Measurements from ENCODE around the gene CFAP20.

CFAP20 gene

DNA sequence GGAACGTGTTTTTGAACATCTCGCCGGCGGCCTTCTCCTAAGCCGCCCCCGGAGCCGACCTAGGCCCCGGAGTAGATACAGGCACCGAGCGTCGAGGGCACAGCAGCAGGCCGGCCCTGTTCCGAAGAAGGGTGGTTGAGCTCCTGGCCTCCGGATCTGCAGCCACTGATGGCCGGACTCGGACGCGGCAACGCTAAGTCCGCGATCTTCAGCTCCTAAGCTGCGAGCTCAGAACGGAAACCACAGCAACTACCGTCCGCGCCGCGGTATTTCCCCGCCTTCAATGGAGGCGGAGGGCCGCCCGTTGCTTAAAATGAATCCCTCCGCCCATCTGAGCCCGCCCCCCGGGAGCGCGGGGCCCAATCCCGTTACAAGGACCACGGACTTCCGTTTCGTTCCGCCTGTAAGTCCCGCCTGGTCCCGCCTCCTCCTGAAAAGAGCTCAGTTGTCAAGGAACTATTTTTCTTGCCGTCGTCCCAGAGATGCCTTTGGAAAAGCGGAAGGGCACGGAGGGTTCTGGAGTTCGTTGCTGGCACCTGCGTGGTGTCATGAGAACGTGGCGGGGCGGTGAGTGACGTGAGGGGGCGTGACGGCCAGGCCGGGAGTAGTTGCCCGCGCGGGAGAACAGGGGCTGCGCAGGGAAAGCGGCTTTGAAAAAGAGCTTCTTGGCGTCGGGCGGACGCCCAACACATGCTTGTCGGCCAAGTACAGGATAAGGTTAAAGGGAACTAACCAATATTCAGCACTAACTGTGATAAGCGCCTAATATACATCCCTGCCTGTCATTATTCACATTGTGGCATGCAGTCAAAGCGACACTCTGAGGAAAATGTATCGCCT, at the start of gene CFAP20:
Gene CFAP20, minus strand, starts transcription at position 285 of the 840 bp plus-strand sequence. Its CDS starts 266 bp downstream, at position 19.
- DNase-seq (ENCODE audit: extremely low spot score) = peak; percentile 90
- TF ChIP-seq L3MBTL2 (conservative IDR thresholded peaks at IDR 0.05) (peak; percentile 98), CTBP1 (IDR thresholded peaks at IDR 0.05; ENCODE audit: borderline replicate concordance) (peak; percentile 75; the same call in 1 of the 2 replicates), ARNT (IDR thresholded peaks at IDR 0.05) (no peak), SP1 (IDR thresholded peaks at IDR 0.05) (peak; percentile 82), PKNOX1 (IDR thresholded peaks at IDR 0.05) (peak; percentile 98), HDGF (IDR thresholded peaks at IDR 0.05; ENCODE audit: borderline replicate concordance) (no peak), ELF4 (IDR thresholded peaks at IDR 0.05) (peak; percentile 62)
- CTCF ChIA-PET = interaction anchor here (0.6 to 2.4 kb wide), 4 partner anchors 8 to 239 kb away, joined by 3 to 7 read pairs (median 4); no protein-coding TSS in a partner anchor
- POLR2A ChIA-PET = interaction anchor here (0.7 to 3.5 kb wide), 33 partner anchors 9 to 511 kb away, joined by 3 to 24 read pairs (median 3); partner anchors contain the start of genes KATNB1 and MMP15

DNA sequence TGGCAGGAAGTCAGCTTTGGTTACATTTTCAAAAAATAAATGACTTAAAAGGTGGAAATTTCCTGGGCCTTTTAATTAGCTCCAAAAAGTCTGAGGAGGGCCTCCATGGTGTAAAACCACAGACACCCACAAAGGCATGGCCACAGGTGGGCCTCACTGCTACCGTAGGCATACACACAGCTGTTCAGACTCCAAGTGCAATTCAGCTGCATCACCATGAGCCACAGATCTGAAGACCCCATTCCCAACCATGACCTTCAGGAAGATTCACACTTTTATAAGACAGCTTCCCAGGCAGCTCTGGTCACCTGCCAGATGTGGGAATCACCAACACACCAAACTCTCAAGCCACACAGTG, 48.2 kb upstream of the CFAP20 start:
- TF ChIP-seq FOXM1 (IDR thresholded peaks at IDR 0.05; ENCODE audit: borderline replicate concordance) = no peak
- TF ChIP-seq FOXA1 (IDR thresholded peaks at IDR 0.05) = no peak
- no peak for TF ChIP-seq HDGF (IDR thresholded peaks at IDR 0.05; ENCODE audit: borderline replicate concordance)
- TF ChIP-seq NFRKB (IDR thresholded peaks at IDR 0.05) = no peak
- no peak for TF ChIP-seq FOXK2 (IDR thresholded peaks at IDR 0.05)
- no peak for TF ChIP-seq PKNOX1 (IDR thresholded peaks at IDR 0.05)
- no peak for TF ChIP-seq ARNT (IDR thresholded peaks at IDR 0.05)
- no peak for TF ChIP-seq BHLHE40 (IDR thresholded peaks at IDR 0.05; ENCODE audit: borderline replicate concordance)
- TF ChIP-seq TARDBP (IDR thresholded peaks at IDR 0.05) = no peak
- no peak for TF ChIP-seq LEF1 (IDR thresholded peaks at IDR 0.05; ENCODE audit: borderline replicate concordance)
- no peak for TF ChIP-seq SUZ12 (IDR thresholded peaks at IDR 0.05)
- no peak for TF ChIP-seq L3MBTL2 (conservative IDR thresholded peaks at IDR 0.05)
- TF ChIP-seq SP1 (IDR thresholded peaks at IDR 0.05) = no peak
- no peak for TF ChIP-seq CTBP1 (IDR thresholded peaks at IDR 0.05; ENCODE audit: borderline replicate concordance)
- TF ChIP-seq ZNF384 (IDR thresholded peaks at IDR 0.05) = no peak
- no peak for TF ChIP-seq ELF4 (IDR thresholded peaks at IDR 0.05)
- CTCF ChIA-PET = no interaction called here
- no peak for DNase-seq (ENCODE audit: extremely low spot score)
- POLR2A ChIA-PET = no interaction called here

GRCh38 chr16:58176608-58177352, 47.6 kb upstream of the CFAP20 start:
- TF ChIP-seq FOXA1 (IDR thresholded peaks at IDR 0.05) (no peak), BHLHE40 (IDR thresholded peaks at IDR 0.05; ENCODE audit: borderline replicate concordance) (no peak), FOXK2 (IDR thresholded peaks at IDR 0.05) (no peak), ELF4 (IDR thresholded peaks at IDR 0.05) (no peak), ARNT (IDR thresholded peaks at IDR 0.05) (no peak), L3MBTL2 (conservative IDR thresholded peaks at IDR 0.05) (no peak), CTBP1 (IDR thresholded peaks at IDR 0.05; ENCODE audit: borderline replicate concordance) (no peak), SUZ12 (IDR thresholded peaks at IDR 0.05) (no peak), LEF1 (IDR thresholded peaks at IDR 0.05; ENCODE audit: borderline replicate concordance) (no peak), NFRKB (IDR thresholded peaks at IDR 0.05) (no peak), ZNF384 (IDR thresholded peaks at IDR 0.05) (no peak), HDGF (IDR thresholded peaks at IDR 0.05; ENCODE audit: borderline replicate concordance) (no peak)
- no peak for DNase-seq (ENCODE audit: extremely low spot score)
- CTCF ChIA-PET = no interaction called here
- POLR2A ChIA-PET = no interaction called here

DNA sequence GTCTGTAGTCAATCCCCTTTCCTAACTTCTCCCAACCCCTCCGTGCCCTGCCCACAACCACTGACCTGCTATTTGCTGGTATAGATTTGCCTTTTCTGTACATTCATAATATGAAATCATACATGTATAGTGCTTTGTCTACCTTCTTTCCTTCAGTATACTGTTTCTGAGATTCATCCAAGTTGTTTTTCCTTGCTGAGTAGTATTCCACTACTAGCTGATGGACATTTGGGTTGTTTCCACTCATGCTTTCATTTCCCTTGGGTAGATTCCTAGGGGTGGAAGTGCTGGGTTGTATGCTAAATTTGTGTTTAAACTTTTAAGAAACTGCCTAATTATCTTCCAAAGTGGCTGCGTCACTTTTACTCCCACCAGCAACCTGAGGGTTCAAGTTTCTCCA, 41.0 kb upstream of the CFAP20 start:
- DNase-seq (ENCODE audit: extremely low spot score) = no peak
- no peak for TF ChIP-seq SP1 (IDR thresholded peaks at IDR 0.05)
- TF ChIP-seq FOXM1 (IDR thresholded peaks at IDR 0.05; ENCODE audit: borderline replicate concordance) = no peak
- TF ChIP-seq BHLHE40 (IDR thresholded peaks at IDR 0.05; ENCODE audit: borderline replicate concordance) = no peak
- no peak for TF ChIP-seq LEF1 (IDR thresholded peaks at IDR 0.05; ENCODE audit: borderline replicate concordance)
- TF ChIP-seq CTBP1 (IDR thresholded peaks at IDR 0.05; ENCODE audit: borderline replicate concordance) = no peak
- no peak for TF ChIP-seq TARDBP (IDR thresholded peaks at IDR 0.05)
- no peak for TF ChIP-seq HDGF (IDR thresholded peaks at IDR 0.05; ENCODE audit: borderline replicate concordance)
- TF ChIP-seq ZNF384 (IDR thresholded peaks at IDR 0.05) = no peak
- POLR2A ChIA-PET = interaction anchor here (0.9 kb wide), 1 partner anchor 13 kb away, joined by 3 read pairs; no protein-coding TSS in a partner anchor
- CTCF ChIA-PET = no interaction called here

GRCh38 chr16:58160855-58161254, 31.7 kb upstream of the CFAP20 start:
- POLR2A ChIA-PET = no interaction called here
- DNase-seq (ENCODE audit: extremely low spot score) = no peak
- CTCF ChIA-PET = no interaction called here
- TF ChIP-seq FOXA1 (IDR thresholded peaks at IDR 0.05) (no peak), ZNF384 (IDR thresholded peaks at IDR 0.05) (no peak), FOXK2 (IDR thresholded peaks at IDR 0.05) (no peak), NFRKB (IDR thresholded peaks at IDR 0.05) (no peak), L3MBTL2 (conservative IDR thresholded peaks at IDR 0.05) (no peak), LEF1 (IDR thresholded peaks at IDR 0.05; ENCODE audit: borderline replicate concordance) (no peak), FOXM1 (IDR thresholded peaks at IDR 0.05; ENCODE audit: borderline replicate concordance) (no peak), ELF4 (IDR thresholded peaks at IDR 0.05) (no peak), SUZ12 (IDR thresholded peaks at IDR 0.05) (no peak), TARDBP (IDR thresholded peaks at IDR 0.05) (no peak), SP1 (IDR thresholded peaks at IDR 0.05) (no peak), CTBP1 (IDR thresholded peaks at IDR 0.05; ENCODE audit: borderline replicate concordance) (no peak), ARNT (IDR thresholded peaks at IDR 0.05) (no peak), HDGF (IDR thresholded peaks at IDR 0.05; ENCODE audit: borderline replicate concordance) (no peak), BHLHE40 (IDR thresholded peaks at IDR 0.05; ENCODE audit: borderline replicate concordance) (no peak), PKNOX1 (IDR thresholded peaks at IDR 0.05) (no peak)
